GM18907 (cell line): ENCODE measurements around the gene RLF.

Experiments
- ATAC-seq: cut with Tn5 transposase; IDR thresholded peaks from one replicate; pipeline ENCODE4 v1.9.1; 2021; ENCODE audit warnings: mild to moderate bottlenecking, moderate library complexity; ENCODE audit not compliant: unreplicated experiment

Gene RLF

GRCh38 chr1:40161125-40161887, at the start of gene RLF:
Gene RLF, plus strand, starts transcription at chr1:40161387. Its CDS starts 13 bp downstream, at chr1:40161400.
- ATAC-seq: peak; percentile 87

- ATAC-seq: no peak
These were observed 46.8 kb upstream of the RLF start for GRCh38 chr1:40114400-40114799.

GRCh38 chr1:40120128-40120527, 41.1 kb upstream of the RLF start:
- ATAC-seq: no peak

- no peak for ATAC-seq
These were observed 38.3 kb upstream of the RLF start for GRCh38 chr1:40122855-40123254.

GRCh38 chr1:40130892-40131291, 30.3 kb upstream of the RLF start:
- ATAC-seq: no peak

GRCh38 chr1:40132383-40133311, 28.5 kb upstream of the RLF start:
- ATAC-seq: no peak

- ATAC-seq: no peak
These were observed 27.9 kb upstream of the RLF start for GRCh38 chr1:40133312-40133665.

- no peak for ATAC-seq
These were observed 27.3 kb upstream of the RLF start for GRCh38 chr1:40133839-40134238.

- no peak for ATAC-seq
These were observed 20.8 kb upstream of the RLF start for GRCh38 chr1:40140211-40140973.

GRCh38 chr1:40141878-40142535, 19.2 kb upstream of the RLF start:
- ATAC-seq: no peak

GRCh38 chr1:40143891-40144575, 17.2 kb upstream of the RLF start:
- ATAC-seq: no peak

- no peak for ATAC-seq
These were observed 9.6 kb upstream of the RLF start for GRCh38 chr1:40151457-40152079.

GRCh38 chr1:40153073-40153770, 8.0 kb upstream of the RLF start:
- peak; percentile 54 for ATAC-seq

- no peak for ATAC-seq
These were observed 6.1 kb upstream of the RLF start for GRCh38 chr1:40155135-40155534.

GRCh38 chr1:40155910-40156309, 5.3 kb upstream of the RLF start:
- no peak for ATAC-seq

- no peak for ATAC-seq
These were observed 422 bp upstream of the RLF start for GRCh38 chr1:40160806-40161124.

GRCh38 chr1:40161888-40162397, 756 bp downstream of the RLF start:
- ATAC-seq: no peak

- no peak for ATAC-seq
These were observed 1.7 kb downstream of the RLF start for GRCh38 chr1:40162753-40163441.

GRCh38 chr1:40167317-40167716, 6.1 kb downstream of the RLF start:
- ATAC-seq: no peak
